ENCODE results near the gene NKD2.

NKD2 gene

DNA sequence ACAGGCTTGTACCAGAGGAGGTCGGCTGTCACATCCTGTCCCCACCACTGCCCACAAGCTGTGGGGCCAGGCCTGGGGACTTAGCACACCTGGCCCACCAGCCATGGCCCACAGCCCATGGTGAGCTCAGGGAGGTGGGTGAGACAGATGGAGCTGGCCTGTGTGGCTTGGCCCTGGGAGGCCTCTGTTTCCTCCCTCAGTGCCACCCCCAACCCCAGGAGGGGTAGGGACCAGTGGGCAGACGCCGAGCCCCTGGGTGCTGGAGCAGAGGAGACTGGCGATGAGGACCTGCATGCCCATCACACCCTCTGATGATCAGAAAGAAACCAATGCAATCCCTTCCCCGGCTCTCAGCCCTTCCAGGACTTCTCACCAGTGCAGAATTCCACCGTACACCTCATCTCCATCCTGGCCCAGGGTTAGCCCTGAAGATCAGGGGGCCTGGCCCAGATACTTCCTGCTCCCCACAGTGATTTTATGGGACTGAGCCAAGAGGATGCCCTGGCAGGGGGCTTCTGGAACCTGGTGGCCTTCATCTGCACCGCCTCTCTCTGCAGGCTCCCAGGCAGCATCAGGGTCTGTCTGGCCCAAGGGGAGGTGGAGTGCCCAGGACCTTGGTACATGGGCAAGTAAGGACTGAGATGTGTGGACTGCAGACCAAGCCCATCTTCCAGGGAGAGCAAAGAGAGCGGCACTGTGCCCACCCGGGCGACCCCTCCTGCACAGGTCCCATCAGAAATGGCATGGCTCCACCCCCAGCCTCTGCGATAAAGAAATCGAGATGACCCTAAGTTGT is 16.9 kb upstream of the NKD2 start:
- no peak for DNase-seq (ENCODE audit: low spot score)
- no peak for TF ChIP-seq CTCF (IDR thresholded peaks at IDR 0.05; ENCODE audit: borderline replicate concordance, control extremely low read depth, extremely low read depth, insufficient read depth, missing control alignments)
- in situ Hi-C loops (cut with MboI; ENCODE audit: low sequenced_read_pairs, unreplicated experiment), result no loop called here

- no peak for DNase-seq (ENCODE audit: low spot score)
- in situ Hi-C loops (cut with MboI; ENCODE audit: low sequenced_read_pairs, unreplicated experiment), result no loop called here
- TF ChIP-seq CTCF (IDR thresholded peaks at IDR 0.05; ENCODE audit: borderline replicate concordance, control extremely low read depth, extremely low read depth, insufficient read depth, missing control alignments), result no peak
These were observed 14.4 kb upstream of the NKD2 start for GRCh38 chr5:994272-994607.

DNA sequence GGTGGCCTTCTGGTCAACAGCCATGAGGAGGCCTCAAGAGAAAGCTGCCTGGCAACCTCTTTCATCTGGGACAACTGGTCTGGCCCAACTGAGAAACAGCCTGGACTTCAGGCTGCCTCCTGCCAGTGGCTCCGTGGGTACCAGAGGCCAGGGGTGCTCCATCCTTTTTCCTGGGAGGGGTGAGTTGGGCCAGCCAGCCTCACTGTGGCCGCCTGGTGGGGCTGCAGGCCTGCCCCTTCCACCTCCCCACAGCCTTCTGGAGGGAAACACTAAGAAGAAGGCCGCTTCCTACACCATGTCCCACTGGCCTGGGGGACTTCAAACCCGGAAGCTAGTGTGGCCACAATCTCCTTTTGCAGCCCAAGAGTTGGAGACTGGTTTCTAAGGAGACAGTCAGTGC is 13.8 kb upstream of the NKD2 start:
- in situ Hi-C loops (cut with MboI; ENCODE audit: low sequenced_read_pairs, unreplicated experiment), result no loop called here
- DNase-seq (ENCODE audit: low spot score), result no peak
- no peak for TF ChIP-seq CTCF (IDR thresholded peaks at IDR 0.05; ENCODE audit: borderline replicate concordance, control extremely low read depth, extremely low read depth, insufficient read depth, missing control alignments)

GRCh38 chr5:995318-995717 is 13.3 kb upstream of the NKD2 start:
- no peak for TF ChIP-seq CTCF (IDR thresholded peaks at IDR 0.05; ENCODE audit: borderline replicate concordance, control extremely low read depth, extremely low read depth, insufficient read depth, missing control alignments)
- in situ Hi-C loops (cut with MboI; ENCODE audit: low sequenced_read_pairs, unreplicated experiment), result no loop called here
- no peak for DNase-seq (ENCODE audit: low spot score)

GRCh38 chr5:997001-997474 is 11.6 kb upstream of the NKD2 start:
- no peak for DNase-seq (ENCODE audit: low spot score)
- TF ChIP-seq CTCF (IDR thresholded peaks at IDR 0.05; ENCODE audit: borderline replicate concordance, control extremely low read depth, extremely low read depth, insufficient read depth, missing control alignments), result no peak
- in situ Hi-C loops (cut with MboI; ENCODE audit: low sequenced_read_pairs, unreplicated experiment), result no loop called here

- no peak for TF ChIP-seq CTCF (IDR thresholded peaks at IDR 0.05; ENCODE audit: borderline replicate concordance, control extremely low read depth, extremely low read depth, insufficient read depth, missing control alignments)
- in situ Hi-C loops (cut with MboI; ENCODE audit: low sequenced_read_pairs, unreplicated experiment), result no loop called here
- DNase-seq (ENCODE audit: low spot score), result no peak
These were observed 10.9 kb upstream of the NKD2 start for GRCh38 chr5:997711-998110.

Measured in GM13976 (cell line).